HG02642 (cell line): ENCODE results near the gene HLCS.

ENCODE experiments used
- ATAC-seq: cut with Tn5 transposase; IDR thresholded peaks from one replicate; pipeline ENCODE4 v1.9.1; 2021; ENCODE audit warnings: mild to moderate bottlenecking; ENCODE audit not compliant: unreplicated experiment, poor library complexity

Gene HLCS

GRCh38 chr21:36757196-36757595 is 209.3 kb downstream of the HLCS start:
- ATAC-seq = no peak

- ATAC-seq = no peak
These were observed 209.9 kb downstream of the HLCS start for GRCh38 chr21:36756527-36756926.

GRCh38 chr21:36754241-36754898 is 212.1 kb downstream of the HLCS start:
- no peak for ATAC-seq

- ATAC-seq = no peak
These were observed 212.9 kb downstream of the HLCS start for GRCh38 chr21:36753556-36753955.

GRCh38 chr21:36751383-36751782 is 215.1 kb downstream of the HLCS start:
- no peak for ATAC-seq

GRCh38 chr21:36750576-36750959 is 215.9 kb downstream of the HLCS start:
- ATAC-seq = no peak

- no peak for ATAC-seq
These were observed 216.4 kb downstream of the HLCS start for GRCh38 chr21:36749935-36750575.

- ATAC-seq = no peak
These were observed 218.6 kb downstream of the HLCS start for GRCh38 chr21:36747815-36748383.

- no peak for ATAC-seq
These were observed 219.2 kb downstream of the HLCS start for GRCh38 chr21:36747041-36747814.

GRCh38 chr21:36745459-36745858 is 221.0 kb downstream of the HLCS start:
- no peak for ATAC-seq

GRCh38 chr21:36744560-36745231 is 221.8 kb downstream of the HLCS start:
- no peak for ATAC-seq

- ATAC-seq = no peak
These were observed 222.3 kb downstream of the HLCS start for GRCh38 chr21:36744190-36744559.

GRCh38 chr21:36743446-36743845 is 223.0 kb downstream of the HLCS start:
- no peak for ATAC-seq

GRCh38 chr21:36743008-36743407 is 223.5 kb downstream of the HLCS start:
- no peak for ATAC-seq

- no peak for ATAC-seq
These were observed 225.0 kb downstream of the HLCS start for GRCh38 chr21:36741506-36741905.

- no peak for ATAC-seq
These were observed 227.9 kb downstream of the HLCS start for GRCh38 chr21:36738489-36739126.

GRCh38 chr21:36735724-36736320 is 230.6 kb downstream of the HLCS start:
- ATAC-seq = no peak

- ATAC-seq = no peak
These were observed 231.3 kb downstream of the HLCS start for GRCh38 chr21:36735201-36735515.

GRCh38 chr21:36734367-36735200 is 231.9 kb downstream of the HLCS start:
- no peak for ATAC-seq
